ENCODE measurements around the gene SHC2.

The SHC2 gene

GRCh38 chr19:366951-367350 is 93.9 kb downstream of the SHC2 start:
- FAIRE-seq, result no peak
- DNase-seq (ENCODE audit: insufficient read length, low spot score), result no peak
- TF ChIP-seq POLR2A (IDR thresholded peaks at IDR 0.05; ENCODE audit: low read depth, low read length), result no peak
